GM18517 (cell line): ENCODE results near the gene DYRK1A.

Experiments used
- ATAC-seq: cut with Tn5 transposase; IDR thresholded peaks from one replicate; pipeline ENCODE4 v1.9.1; 2021; ENCODE audit warnings: mild to moderate bottlenecking, moderate library complexity; ENCODE audit not compliant: unreplicated experiment

The DYRK1A gene

GRCh38 chr21:37365517-37366481 lies 774 bp upstream of the DYRK1A start:
- ATAC-seq, result peak; percentile 23

DNA sequence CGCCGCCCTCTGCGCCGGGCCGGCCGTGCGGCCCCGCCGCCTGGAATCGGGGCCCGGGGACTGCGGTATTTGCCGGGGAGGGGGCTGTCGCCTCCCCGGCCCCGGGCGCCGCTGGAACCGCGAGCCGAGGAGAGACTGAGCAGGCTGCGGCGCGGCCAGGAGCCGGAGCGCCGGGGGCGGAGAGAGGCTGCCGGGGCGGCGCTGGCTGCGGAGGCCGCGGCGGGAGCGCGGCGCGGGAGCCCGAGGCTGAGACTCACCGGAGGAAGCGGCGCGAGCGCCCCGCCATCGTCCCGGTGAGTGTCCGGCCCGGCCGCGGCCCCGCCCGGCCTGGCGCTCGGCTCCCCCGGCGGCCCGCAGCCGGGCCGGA lies 746 bp downstream of the DYRK1A start:
- ATAC-seq, result no peak

- no peak for ATAC-seq
Measured at GRCh38 chr21:37367703-37368540, 1.3 kb downstream of the DYRK1A start.

DNA sequence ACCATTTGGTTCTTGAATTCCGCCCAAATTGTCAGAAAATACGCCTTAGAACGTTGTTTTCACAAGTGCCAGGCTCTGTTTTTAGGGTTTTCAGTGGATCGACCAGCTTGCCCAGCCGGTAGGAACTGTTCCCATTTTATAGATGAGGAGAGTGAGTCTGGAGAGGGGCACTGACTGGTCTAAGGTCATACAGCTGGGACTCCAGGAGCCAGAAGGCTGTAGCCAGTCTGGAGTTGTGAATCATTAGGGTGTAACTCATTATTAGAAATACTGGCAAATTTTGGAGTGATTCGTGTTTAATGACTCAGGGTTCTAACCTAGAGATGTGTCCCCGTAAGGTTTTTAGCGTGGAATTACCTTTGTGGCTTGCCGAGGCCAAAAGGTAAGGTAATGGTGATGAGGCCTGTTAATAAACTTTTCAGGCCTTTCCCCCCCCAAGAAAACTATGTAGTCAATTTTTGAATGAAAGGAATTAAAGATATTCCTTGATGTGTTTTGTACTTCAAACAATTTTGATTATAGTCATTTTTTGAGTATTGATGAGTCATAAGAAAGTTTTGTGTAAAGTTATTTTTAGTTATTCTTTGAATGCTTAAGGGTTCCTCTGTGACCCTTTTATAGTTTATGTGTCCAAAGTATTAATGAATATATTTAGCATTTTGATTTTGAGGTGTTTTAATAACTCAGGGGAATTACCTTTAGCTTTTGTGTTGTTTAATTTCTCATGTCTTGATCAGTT lies 2.1 kb downstream of the DYRK1A start:
- ATAC-seq, result no peak

DNA sequence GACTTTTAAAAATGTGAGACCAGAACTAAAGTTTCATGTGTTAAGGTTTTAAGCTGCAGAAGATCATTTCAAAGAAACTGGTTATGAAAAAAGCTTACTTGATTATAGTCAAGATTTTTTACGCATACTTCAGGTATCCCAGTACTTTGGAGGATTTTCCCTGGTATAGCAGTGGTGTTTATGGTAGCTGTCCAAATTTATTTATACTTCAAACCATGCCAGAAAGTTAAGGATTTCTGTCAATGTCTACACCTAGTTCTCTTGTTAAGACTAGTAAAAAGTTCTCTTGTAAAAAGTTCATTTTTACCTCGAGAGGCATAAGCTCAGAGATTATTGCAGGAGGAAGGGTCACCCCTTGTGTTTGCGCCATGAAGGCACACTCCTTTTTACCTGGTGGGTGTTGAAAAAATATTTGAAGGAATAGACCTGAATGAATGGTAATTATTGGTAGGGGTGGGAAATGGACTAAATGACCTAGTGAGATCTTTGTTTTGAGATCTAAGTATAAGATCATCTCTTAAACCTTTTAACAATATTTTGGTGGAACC lies 2.8 kb downstream of the DYRK1A start:
- ATAC-seq, result no peak

- peak; percentile 39 for ATAC-seq
Measured at GRCh38 chr21:37370152-37371040, 3.8 kb downstream of the DYRK1A start.

DNA sequence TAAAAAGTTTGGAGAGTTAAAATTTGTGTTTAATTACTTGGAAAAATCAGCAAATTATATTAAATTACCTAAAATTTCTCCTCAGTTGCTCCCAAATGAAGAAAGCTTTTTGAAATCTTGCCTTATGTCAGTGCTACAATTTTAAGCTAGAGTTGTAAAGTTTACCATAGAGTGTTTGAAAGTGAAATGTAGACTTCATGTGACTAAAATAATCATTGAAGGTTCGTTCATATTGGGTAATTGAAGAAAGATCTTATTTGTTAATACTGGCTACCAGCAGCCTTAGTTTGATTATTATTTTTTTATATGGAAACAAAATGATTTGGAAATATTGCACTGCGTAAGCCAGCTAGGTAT lies 4.4 kb downstream of the DYRK1A start:
- no peak for ATAC-seq

- no peak for ATAC-seq
Measured at GRCh38 chr21:37372127-37372731, 5.7 kb downstream of the DYRK1A start.

DNA sequence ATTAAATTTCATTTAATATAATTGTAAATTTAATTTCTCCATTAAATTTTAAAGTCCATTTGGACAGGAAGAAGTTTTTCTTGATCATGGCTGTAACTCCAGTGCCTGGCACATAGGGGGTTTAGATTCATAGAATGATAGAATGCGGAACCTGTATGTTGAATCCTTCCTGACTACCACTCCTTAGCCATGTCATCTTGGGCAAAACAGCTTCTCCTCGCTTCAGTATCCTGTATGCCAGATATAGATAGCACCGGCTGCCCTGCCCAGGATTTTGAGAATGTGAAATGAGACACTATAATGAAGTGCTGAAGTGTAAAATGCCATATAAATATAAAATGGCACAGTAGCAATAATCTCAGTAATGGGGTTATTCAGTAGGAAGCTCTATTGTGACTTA lies 6.4 kb downstream of the DYRK1A start:
- ATAC-seq, result no peak

GRCh38 chr21:37373539-37373938 lies 7.0 kb downstream of the DYRK1A start:
- no peak for ATAC-seq

DNA sequence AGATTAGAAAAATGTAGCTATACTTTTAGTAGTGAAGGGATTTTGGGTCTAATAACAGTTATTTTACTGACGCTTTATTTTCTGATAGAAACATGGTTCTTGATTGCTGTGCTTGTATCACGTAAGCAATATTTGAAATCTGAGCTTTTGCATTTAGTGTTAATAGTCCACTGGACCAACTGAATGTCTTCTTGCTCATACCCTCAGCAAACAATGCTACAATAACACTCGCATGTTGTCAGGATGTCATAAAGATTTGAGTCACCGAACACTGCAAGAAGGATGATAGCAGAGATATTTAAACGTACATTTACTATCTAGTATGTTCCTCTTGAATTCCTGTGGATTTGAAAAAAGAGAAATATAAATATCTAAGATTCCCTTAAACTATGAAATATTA lies 7.5 kb downstream of the DYRK1A start:
- ATAC-seq, result no peak

DNA sequence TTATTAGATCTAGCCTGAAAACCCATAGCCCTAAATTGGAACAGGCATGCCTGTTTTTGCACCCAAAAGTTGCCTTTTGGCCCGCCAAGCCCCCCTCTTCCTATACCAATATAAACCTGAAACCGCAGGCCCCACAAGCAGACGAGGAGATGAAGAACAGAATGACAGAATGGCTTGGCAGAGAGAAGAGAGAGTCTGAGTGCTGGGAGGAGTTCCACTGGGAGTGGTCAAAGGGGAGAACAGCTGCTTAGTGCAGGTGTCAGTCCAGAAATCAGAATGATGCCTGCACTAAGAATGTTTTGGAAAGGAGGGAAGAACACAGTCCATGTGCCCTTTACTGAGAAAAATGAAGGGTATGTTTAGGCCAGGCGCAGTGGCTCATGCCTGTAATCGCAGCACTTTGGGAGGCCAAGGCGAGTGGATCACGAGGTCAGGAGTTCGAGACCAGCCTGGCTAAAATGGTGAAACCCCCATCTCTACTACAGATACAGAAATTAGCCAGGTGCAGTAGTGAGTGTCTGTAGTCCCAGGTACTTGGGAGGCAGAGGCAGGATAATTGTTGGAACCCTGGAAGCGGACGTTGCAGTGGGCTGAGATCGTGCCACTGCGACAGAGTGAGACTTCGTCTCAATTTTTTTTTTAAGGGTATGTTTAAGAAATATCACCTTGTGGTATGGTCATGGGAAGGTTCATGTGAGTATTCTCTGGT lies 9.4 kb downstream of the DYRK1A start:
- no peak for ATAC-seq

GRCh38 chr21:37378700-37379139 lies 12.1 kb downstream of the DYRK1A start:
- no peak for ATAC-seq

DNA sequence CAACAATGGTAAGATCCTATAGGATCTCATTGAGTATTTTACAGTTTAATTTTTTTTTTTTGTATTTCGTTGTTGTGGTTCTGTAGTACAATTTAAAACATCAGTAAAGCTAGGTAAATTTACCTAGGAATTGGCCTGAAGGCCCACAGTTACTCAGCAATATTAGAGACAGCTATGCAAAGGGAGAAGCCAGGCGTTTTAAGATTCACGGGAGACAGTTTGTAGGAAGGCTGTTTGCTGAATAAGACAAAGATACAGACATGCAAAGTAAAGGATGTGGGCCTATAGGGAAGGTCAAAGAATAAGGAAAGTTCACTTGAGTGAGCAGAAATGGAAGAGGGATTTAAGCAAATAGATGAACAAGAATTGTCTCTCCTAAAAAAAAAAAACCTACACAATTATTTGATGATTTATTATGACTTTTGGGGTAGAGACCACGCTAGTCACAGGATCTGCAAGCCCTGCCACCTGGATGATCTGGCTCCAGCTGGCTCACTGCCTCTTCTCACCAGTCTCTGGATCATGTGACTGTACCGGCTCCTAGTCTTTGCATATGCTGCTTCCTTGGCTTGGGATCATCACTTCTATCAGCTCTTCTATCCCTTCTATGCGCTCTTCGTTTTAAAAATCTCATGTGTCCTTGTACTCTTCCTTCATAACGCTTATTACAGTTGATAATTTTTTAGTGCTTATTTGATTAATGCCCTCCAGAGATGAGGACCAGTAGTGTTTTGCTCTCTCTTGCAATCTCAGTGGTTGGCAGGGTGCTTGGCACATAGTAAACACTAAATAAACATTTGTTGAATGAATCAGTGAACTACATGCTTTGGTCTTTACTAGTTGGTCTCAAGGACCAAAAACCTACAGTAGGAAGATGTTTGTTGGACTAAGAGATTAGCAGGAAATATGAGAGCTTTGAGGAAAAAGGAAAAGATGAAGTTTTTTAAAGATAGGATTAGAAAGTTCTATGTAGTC lies 14.1 kb downstream of the DYRK1A start:
- ATAC-seq, result no peak

- ATAC-seq, result no peak
Measured at GRCh38 chr21:37381883-37382585, 15.5 kb downstream of the DYRK1A start.

GRCh38 chr21:37383086-37383485 lies 16.5 kb downstream of the DYRK1A start:
- ATAC-seq, result no peak

DNA sequence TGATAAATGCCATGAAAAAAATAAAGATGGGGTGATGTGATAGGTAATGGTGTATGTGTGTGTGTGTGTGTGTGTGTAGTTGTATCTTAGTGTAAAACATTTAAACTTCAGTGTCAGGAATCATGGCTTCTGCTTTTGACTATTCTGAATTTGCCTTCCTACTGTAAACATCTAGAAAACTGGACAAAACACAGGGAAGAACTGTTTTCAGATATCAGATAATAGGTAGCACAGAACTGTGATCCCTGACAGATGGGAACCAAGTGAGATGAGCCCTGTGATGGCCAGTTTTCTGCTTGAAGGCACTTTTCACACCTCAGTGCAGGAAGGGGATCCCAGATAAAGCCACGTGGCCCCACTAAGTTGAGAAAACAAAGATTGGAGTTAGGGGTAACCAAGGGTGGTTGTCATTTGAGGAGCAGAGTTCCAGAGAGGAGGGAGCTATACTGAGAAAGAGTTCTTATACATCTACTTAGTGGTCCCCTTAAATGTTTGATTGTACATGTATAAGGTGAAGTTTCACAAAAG lies 17.3 kb downstream of the DYRK1A start:
- no peak for ATAC-seq
